HG02642 (cell line): ENCODE measurements around the gene GCSAML.
"Not testable (repeated sequence)": the region's sequence is repeated elsewhere in the genome, so short reads cannot be mapped to it uniquely, and the experiment has no call there.

Experiments used
- ATAC-seq: cut with Tn5 transposase; IDR thresholded peaks from one replicate; pipeline ENCODE4 v1.9.1; 2021; ENCODE audit warnings: mild to moderate bottlenecking; ENCODE audit not compliant: unreplicated experiment, poor library complexity

GCSAML gene

GRCh38 chr1:247548769-247549182, at the start of gene GCSAML:
GCSAML (plus strand) TSS chr1:247549134; CDS start chr1:247549192, 58 bp downstream.
- ATAC-seq = no peak

GRCh38 chr1:247500865-247501264, 48.1 kb upstream of the GCSAML start:
- ATAC-seq = no peak

GRCh38 chr1:247506831-247507230, 42.1 kb upstream of the GCSAML start:
- ATAC-seq = no peak

GRCh38 chr1:247517795-247518612, 30.9 kb upstream of the GCSAML start:
- no peak for ATAC-seq

- no peak for ATAC-seq
Measured at GRCh38 chr1:247518613-247518891, 30.4 kb upstream of the GCSAML start.

GRCh38 chr1:247521886-247522285, 27.0 kb upstream of the GCSAML start:
- not testable (repeated sequence) for ATAC-seq

GRCh38 chr1:247528812-247529474, 20.0 kb upstream of the GCSAML start:
- no peak for ATAC-seq

GRCh38 chr1:247529771-247530355, 19.1 kb upstream of the GCSAML start:
- no peak for ATAC-seq

GRCh38 chr1:247530785-247531184, 18.1 kb upstream of the GCSAML start:
- no peak for ATAC-seq

- ATAC-seq = no peak
Measured at GRCh38 chr1:247531937-247532336, 17.0 kb upstream of the GCSAML start.

GRCh38 chr1:247535402-247535801, 13.5 kb upstream of the GCSAML start:
- no peak for ATAC-seq

- no peak for ATAC-seq
Measured at GRCh38 chr1:247536340-247536739, 12.6 kb upstream of the GCSAML start, which contains the start of gene OR2C3. OR2C3 (minus strand) TSS chr1:247536440; CDS start chr1:247532511, 3,929 bp downstream.

- ATAC-seq = no peak
Measured at GRCh38 chr1:247538561-247538960, 10.4 kb upstream of the GCSAML start.

- no peak for ATAC-seq
Measured at GRCh38 chr1:247539215-247539614, 9.7 kb upstream of the GCSAML start.

- ATAC-seq = no peak
Measured at GRCh38 chr1:247540581-247540980, 8.4 kb upstream of the GCSAML start.

- ATAC-seq = no peak
Measured at GRCh38 chr1:247542811-247543210, 6.1 kb upstream of the GCSAML start.

GRCh38 chr1:247548092-247548491, 842 bp upstream of the GCSAML start:
- ATAC-seq = no peak

- ATAC-seq = no peak
Measured at GRCh38 chr1:247551721-247552120, 2.8 kb downstream of the GCSAML start.

GRCh38 chr1:247552231-247552630, 3.3 kb downstream of the GCSAML start:
- ATAC-seq = no peak

GRCh38 chr1:247557926-247558674, 9.2 kb downstream of the GCSAML start:
- ATAC-seq = no peak

GRCh38 chr1:247561711-247562110, 12.8 kb downstream of the GCSAML start:
- no peak for ATAC-seq
